Testis (tissue), 3 donors: ENCODE results near the gene CDC42BPB. TPM values are rescaled to one million over a fixed set of nuclear protein-coding genes. Genes with fewer than 3 reads are reported as not detected.

Experiments used
- DNase-seq: peaks from one replicate; pipeline ENCODE4 v3.0.0-alpha.2; 2019
- H3K27ac ChIP-seq, 2 donors: fragments of 200-600 bp; sonication (generic); one replicate each; pipeline ENCODE4 v1.5.1; 2019
- H3K27me3 ChIP-seq: fragments of 200-600 bp; sonication (generic); one replicate; pipeline ENCODE4 v1.5.1; 2019
- H3K36me3 ChIP-seq: fragments of 200-600 bp; sonication (generic); one replicate; pipeline ENCODE4 v1.5.1; 2017; ENCODE audit warnings: low read depth; ENCODE audit errors: missing control alignments
- H3K4me1 ChIP-seq: fragments of 200-600 bp; sonication (generic); one replicate; pipeline ENCODE4 v1.5.1; 2019
- H3K4me3 ChIP-seq, 2 donors: fragments of 200-600 bp; sonication (generic); one replicate each; pipeline ENCODE4 v1.5.1; 2017 to 2019
- H3K9me3 ChIP-seq: fragments of 200-600 bp; sonication (generic); one replicate; pipeline ENCODE4 v1.5.1; 2017
- CTCF ChIP-seq, 3 experiments: fragments of 450-650 bp in 2 of 3; fragments of 200-600 bp in 1 of 3; sonication (generic) in 1 of 3; IDR thresholded peaks; one replicate each; pipeline ENCODE4 v1.5.1; 2016 to 2019; ENCODE audit warnings: antibody characterized with exemption in 3 of 3, mild to moderate bottlenecking in 2 of 3, moderate library complexity in 1 of 3
- POLR2A ChIP-seq: fragments of 450-650 bp; IDR thresholded peaks from one replicate; pipeline ENCODE4 v1.6.1; 2017; ENCODE audit warnings: antibody characterized with exemption, mild to moderate bottlenecking, moderate library complexity
- WGBS, 2 donors: methylation state at CpG; one replicate each; pipeline ENCODE4 v1.1.5; 2018; 5-methylcytosine and 5-hydroxymethylcytosine counted together
- intact Hi-C: fragments of 100-400 bp; cut with DNase I; formaldehyde crosslinking; loops from one replicate; pipeline ENCODE4 v1.15.1; 2023; ENCODE audit warnings: low total_unique reads
- polyA plus RNA-seq: library from polyadenylated mRNA; stranded (reverse); fragments of 350-450 nt; fragmentation: Illumina TruSeq; extraction: RNeasy Lipid Tissue Mini Kit (QIAGEN cat#74804); gene quantifications from one replicate; pipeline ENCODE4 v1.2.3, GENCODE V29; 2014; ENCODE audit warnings: low read depth, low replicate concordance; ENCODE audit not compliant: insufficient read depth
- total RNA-seq, 2 donors: library from RNA; depleted of rRNA; stranded (reverse); fragments of >200 nt; gene quantifications; one replicate each; pipeline ENCODE4 v1.2.3, GENCODE V29; 2016

CDC42BPB gene
- total and polyA plus RNA-seq, 3 donors from 2014 or later, result 90.3 to 216 (median 201) TPM

- H3K4me3 ChIP-seq, result no peak overlapping the region
- peaks cover 14% of the 10 kb centered on the region for H3K4me1 ChIP-seq
- H3K27me3 ChIP-seq, result no peaks in the 10 kb centered on the region
- 77 to 81% methylated on average over 20 to 22 of the region's 22 CpGs for WGBS, 2 donors
- DNase-seq, result no peak
- H3K36me3 ChIP-seq, result no peaks in the 10 kb centered on the region
- intact Hi-C loops, result no loop called here
- no peaks in the 10 kb centered on the region for H3K9me3 ChIP-seq
- no peak overlapping the region for H3K27ac ChIP-seq
- TF ChIP-seq CTCF (IDR thresholded peaks at IDR 0.05) (no peak), POLR2A (no peak)
Measured at GRCh38 chr14:103068351-103069073, 11.2 kb upstream of the CDC42BPB start.

GRCh38 chr14:103067231-103067954 is 10.0 kb upstream of the CDC42BPB start:
- Histone ChIP-seq H3K27me3 (no peaks in the 10 kb centered on the region), H3K4me1 (peaks cover 13% of the 10 kb centered on the region), H3K36me3 (no peaks in the 10 kb centered on the region), H3K9me3 (no peaks in the 10 kb centered on the region), H3K27ac (no peak overlapping the region), H3K4me3 (no peak overlapping the region)
- 70 to 73% methylated on average over 8 of the region's 8 CpGs for WGBS, 2 donors
- intact Hi-C loops, result no loop called here
- no peak for TF ChIP-seq POLR2A
- TF ChIP-seq CTCF (IDR thresholded peaks at IDR 0.05), result no peak
- no peak for DNase-seq

- Histone ChIP-seq H3K27ac (no peak overlapping the region), H3K4me1 (peaks cover 8% of the 10 kb centered on the region), H3K4me3 (no peak overlapping the region), H3K36me3 (no peaks in the 10 kb centered on the region), H3K27me3 (no peaks in the 10 kb centered on the region), H3K9me3 (no peaks in the 10 kb centered on the region)
- 79% methylated on average over 9 of the region's 9 CpGs for WGBS, 2 donors
- intact Hi-C loops, result no loop called here
- no peak for DNase-seq
- TF ChIP-seq POLR2A (no peak), CTCF (IDR thresholded peaks at IDR 0.05) (no peak)
Measured at GRCh38 chr14:103066399-103066798, 9.1 kb upstream of the CDC42BPB start.

- H3K36me3 ChIP-seq, result no peaks in the 10 kb centered on the region
- H3K27me3 ChIP-seq, result no peaks in the 10 kb centered on the region
- no peak for TF ChIP-seq POLR2A
- no peak for TF ChIP-seq CTCF (IDR thresholded peaks at IDR 0.05)
- H3K9me3 ChIP-seq, result no peaks in the 10 kb centered on the region
- no peak for DNase-seq
- H3K4me3 ChIP-seq, result no peak overlapping the region
- 74 to 83% methylated on average over 7 of the region's 7 CpGs for WGBS, 2 donors
- H3K27ac ChIP-seq, result no peak overlapping the region
- intact Hi-C loops, result no loop called here
- peaks cover 5% of the 10 kb centered on the region for H3K4me1 ChIP-seq
Measured at GRCh38 chr14:103065861-103066260, 8.5 kb upstream of the CDC42BPB start.
